ENCODE measurements around the gene GOLGA8S.
"Not testable (repeated sequence)": the region's sequence is repeated elsewhere in the genome, so short reads cannot be mapped to it uniquely, and the experiment has no call there.

GOLGA8S gene, protein sequence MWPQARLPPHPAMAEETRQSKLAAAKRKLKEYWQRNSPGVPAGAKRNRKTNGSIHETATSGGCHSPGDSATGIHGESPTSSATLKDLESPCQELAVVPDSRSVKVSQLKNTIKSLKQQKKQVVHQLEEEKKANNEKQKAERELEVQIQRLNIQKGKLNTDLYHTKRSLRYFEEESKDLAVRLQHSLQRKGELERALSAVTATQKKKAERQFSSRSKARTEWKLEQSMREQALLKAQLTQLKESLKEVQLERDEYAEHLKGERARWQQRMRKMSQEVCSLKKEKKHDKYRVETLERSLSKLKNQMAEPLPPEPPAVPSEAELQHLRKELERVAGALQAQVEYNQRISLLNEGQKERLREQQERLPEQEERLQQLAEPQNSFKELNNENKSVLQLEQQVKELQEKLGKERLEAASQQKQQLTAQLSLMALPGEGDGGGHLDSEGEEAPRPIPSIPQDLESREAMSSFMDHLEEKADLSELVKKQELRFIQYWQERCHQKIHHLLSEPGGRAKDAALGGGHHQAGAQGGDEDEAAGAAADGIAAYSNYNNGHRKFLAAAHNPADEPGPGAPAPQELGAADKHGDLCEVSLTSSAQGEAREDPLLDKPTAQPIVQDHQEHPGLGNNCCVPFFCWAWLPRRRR

DNA sequence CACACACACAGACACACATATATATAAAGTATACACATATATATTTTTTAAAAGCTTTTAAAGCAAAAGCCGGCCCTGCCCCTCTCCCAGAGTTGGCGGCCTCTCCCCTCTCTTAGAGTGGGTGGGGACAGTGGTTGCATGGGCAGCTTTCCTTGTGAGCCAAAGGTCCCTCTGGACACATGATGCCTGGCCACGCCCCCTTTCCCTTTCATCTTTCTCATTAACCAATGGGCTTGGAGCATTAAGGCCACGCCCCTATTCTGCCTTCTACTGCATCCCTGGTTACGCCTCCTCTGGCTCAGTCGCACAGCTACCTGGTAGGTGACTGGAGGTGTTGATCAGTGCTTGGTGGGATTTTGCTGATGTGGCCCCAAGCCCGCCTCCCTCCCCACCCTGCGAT is at the start of gene GOLGA8S:
TSS of gene GOLGA8S (plus strand) at position 301 of the 400 bp plus-strand sequence. CDS start at position 363, 62 bp downstream.
- not testable (repeated sequence) for DNase-seq (ENCODE audit: low read depth)

DNA sequence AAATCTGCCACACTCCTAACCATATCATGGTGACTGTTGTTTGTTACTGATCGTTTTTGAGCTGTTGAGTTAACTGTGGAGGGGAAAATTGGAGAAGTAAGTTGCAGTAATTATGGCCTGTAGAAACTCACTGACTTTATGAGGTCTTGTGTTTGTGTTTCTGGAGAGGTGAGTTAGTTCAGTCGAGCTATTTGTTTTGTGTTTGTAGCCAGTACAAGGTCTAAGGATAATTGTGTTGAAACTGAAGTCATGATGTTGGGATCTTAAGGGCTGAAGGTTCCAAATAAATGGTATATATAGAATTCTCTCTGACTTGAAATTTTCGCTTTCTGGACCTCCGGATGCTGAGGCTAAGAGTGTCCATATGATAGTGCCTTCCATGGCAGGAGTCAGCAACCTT is 49.7 kb upstream of the GOLGA8S start:
- DNase-seq (ENCODE audit: low read depth) = not testable (repeated sequence)

DNA sequence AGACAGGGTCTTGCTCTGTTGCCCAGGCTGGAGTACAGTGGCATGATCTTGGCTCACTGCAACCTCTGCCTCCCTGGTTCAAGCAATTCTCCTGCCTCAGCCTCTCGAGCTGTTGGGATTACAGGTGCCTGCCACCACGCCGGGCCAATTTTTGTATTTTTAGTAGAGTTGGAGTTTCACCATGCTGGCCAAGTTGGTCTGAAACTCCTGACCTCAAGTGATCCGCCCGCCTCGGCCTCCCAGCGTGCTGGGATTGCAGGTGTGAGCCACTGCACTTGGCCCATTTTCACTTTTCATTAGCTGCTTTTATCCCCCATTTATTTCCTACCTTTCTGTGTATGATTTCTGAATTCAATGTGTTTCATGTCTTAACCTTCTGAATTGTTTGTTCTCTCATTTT is 48.6 kb upstream of the GOLGA8S start:
- DNase-seq (ENCODE audit: low read depth) = not testable (repeated sequence)

DNA sequence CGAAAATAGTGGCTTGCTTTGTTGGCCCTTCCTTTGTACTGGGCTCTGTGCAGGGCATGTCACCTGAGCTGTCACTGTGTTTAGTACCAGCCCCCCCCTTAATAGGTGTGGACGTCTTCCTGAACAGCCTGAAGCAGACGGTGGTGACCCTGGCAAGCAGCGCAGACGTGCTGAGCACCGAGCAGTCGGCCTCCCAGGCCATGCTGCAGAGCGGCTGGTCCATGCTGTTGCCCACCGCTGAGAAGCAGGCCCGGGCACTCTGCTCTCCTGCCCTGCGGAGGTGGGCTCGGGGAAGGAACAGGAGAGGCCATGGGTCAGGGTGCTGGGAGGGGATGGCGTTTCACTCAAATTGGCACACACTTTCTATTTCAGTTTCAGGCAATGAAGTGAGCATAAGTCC is 43.3 kb upstream of the GOLGA8S start:
- not testable (repeated sequence) for DNase-seq (ENCODE audit: low read depth)

DNA sequence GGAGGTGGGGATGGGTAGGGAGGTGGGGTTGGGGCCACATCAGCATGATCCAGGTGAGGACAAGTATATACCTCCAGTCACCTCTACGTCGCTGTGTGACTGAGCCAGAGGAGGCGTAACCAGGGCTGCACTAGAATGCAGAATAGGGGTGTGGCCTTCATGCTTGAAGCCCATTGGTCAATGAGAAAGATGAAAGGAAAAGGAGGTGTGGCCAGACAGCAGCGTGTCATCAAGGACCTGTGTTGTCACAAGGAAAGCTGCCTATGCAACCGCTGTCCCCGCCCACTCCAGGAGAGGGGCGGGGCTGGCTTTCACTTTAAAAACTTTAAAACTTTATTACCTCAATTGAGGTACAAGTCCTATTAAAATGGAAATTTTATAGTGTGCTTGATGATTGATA is 20.5 kb upstream of the GOLGA8S start, which contains the start of gene GOLGA6L26:
TSS of gene GOLGA6L26 (minus strand) at position 101 of the 400 bp plus-strand sequence. CDS start at position 40, 61 bp downstream.
- DNase-seq (ENCODE audit: low read depth) = not testable (repeated sequence)

DNA sequence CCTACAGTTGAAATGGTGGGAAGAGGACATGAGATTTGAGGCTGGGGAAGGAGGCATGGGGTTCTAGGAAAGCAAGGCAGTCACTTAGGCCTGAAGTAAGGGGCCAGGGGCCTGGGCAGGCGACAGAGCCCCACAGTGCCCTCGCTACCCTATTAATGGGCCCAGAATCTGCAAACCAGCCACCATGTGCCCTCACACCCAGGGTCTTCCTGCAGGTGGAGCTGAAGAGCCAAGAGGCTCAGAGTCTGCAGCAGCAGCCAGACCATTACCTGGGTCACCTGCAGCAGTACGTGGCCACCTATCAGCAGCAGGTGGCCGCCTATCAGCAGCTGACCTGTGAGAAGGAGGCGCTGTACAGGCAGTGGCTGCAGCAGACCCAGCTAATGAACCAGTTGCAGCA is 8.1 kb downstream of the GOLGA8S start:
- DNase-seq (ENCODE audit: low read depth) = not testable (repeated sequence)

DNA sequence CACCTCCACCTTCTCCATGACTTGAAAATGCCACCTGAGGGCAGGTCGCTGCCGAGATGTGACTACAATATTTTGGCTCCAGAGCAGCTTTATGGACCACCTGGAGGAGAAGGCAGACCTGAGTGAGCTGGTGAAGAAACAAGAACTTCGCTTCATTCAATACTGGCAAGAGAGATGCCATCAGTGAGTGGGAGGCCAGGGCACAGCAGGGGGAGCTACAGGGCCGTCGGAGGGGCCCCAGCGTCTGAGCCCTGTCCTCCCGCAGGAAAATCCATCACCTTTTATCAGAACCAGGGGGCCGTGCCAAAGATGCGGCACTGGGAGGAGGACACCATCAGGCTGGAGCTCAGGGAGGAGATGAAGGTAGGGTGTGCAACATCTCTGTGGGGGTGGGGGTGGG is 9.7 kb downstream of the GOLGA8S start:
- not testable (repeated sequence) for DNase-seq (ENCODE audit: low read depth)

DNA sequence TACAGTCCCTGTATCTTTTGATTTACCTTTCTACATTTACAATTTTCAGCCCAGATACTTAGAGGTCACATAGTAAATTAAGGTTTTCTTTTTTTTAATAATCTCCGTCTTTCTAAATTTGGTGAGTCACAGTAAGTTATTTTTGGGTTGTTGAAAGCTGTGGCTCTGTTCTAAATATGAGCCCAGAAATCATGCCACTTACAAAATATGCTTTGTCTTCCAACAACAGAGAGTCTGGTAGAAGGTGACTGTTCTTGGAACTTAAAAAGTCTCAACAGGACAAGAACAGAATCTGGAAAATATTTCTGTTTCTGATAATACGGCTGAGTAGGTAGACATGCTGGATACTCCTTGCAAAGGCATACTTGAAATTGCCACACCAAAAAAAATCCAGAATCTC is 16.0 kb downstream of the GOLGA8S start:
- DNase-seq (ENCODE audit: low read depth) = no peak

DNA sequence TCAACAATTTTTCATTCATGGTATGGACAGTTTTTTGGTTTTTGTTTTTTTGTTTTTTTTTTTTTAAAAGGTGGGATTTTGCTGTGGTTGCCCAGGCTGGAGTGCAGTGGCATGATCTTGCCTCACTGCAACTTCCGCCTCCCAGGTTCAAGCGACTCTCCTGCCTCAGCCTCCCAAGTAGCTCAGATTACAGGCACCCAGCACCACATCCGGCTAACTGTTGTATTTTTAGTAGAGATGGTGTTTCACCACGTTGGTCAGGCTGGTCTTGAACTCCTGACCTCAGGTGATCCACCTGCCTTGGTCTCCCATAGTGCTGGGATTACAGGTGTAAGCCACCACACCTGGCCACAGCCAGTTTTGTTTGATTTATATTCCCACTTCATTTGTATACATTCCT is 16.6 kb downstream of the GOLGA8S start:
- not testable (repeated sequence) for DNase-seq (ENCODE audit: low read depth)

DNA sequence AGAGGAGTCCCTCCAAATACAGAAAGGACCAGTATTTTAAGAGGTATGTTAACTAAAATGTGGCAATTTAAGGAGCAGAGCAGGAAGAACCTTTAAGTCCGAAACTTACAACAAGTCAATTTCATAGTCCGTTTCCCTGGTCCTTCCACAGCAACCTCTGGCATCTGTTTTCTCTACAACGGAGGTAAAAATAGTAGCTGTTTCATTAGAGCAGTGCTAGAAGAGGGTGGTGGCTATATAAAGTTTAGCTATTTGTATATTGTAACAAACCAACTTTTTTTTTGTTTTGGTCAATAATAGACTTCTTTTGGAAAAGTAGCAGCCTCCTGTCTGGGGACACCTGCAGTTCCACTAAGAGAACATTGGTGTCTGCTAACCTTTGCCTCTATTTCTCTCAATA is 17.3 kb downstream of the GOLGA8S start:
- not testable (repeated sequence) for DNase-seq (ENCODE audit: low read depth)

DNA sequence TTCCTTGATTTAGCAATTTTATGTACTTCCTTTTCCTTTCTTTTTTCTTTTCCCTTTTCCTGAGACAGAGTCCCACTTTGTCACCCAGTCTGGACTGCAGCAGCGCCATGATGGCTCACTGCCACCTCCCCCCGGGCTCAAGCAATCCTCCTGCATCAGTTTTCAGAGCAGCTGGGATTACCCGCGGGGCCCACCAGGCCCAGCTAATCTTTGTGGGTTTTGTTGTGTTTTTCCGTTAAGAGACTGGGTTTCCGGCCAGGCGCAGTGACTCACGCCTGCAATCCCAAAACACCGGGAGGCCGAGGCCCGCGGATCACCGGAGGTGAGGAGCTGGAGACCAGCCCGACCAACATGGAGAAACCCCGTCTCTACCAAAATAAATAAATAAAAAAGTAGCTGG is 17.7 kb downstream of the GOLGA8S start:
- DNase-seq (ENCODE audit: low read depth) = no peak

DNA sequence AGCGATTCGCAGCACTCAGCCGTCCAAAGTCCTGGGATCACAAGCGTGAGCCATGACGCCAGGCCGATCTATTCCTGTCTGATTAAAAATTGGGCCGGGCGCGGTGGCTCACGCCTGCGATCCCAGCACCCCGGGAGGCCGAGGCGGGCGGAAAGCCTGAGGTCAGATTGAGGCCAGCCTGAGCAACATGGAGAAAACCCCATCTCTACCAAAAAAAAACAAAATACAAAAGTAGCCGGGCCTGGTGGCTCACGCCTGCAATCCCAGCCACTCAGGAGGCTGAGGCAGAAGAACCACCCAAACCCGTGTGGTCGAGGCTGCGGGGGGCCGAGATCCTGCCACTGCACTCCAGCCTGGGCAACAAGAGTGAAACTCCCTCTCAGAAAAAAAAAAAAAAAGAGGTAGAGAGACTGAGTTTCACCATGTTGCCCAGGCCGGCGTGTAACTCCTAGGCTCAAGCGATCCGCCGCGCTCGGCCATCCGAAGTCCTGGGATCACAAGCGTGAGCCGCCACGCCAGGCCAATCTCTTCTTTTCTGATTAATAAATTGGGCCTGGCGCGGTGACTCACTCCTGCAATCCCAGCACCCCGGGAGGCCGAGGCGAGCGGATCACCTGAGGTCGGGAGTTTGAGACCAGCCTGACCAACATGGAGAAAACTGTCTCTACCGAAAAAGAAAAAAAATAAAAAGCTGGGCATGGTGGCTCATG is 18.5 kb downstream of the GOLGA8S start:
- DNase-seq (ENCODE audit: low read depth) = not testable (repeated sequence)

DNA sequence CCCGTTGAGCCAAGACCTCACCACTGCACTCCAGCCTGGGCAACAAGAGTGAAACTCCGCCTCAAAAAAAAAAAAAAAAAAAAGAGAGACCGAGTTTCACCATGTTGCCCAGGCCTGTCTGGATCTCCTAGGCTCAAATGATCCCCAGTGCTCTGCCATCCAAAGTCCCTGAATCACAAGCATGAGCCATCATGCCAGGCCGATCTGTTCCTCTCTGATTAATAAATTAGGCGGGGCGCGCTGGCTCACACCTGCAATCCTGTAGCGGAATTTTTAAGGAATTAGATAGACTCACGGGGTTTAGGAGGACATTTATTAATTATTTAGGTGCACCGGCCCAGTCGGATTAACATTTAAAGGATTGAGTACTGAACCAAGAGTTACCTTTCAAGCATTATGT is 19.7 kb downstream of the GOLGA8S start:
- DNase-seq (ENCODE audit: low read depth) = not testable (repeated sequence)

DNA sequence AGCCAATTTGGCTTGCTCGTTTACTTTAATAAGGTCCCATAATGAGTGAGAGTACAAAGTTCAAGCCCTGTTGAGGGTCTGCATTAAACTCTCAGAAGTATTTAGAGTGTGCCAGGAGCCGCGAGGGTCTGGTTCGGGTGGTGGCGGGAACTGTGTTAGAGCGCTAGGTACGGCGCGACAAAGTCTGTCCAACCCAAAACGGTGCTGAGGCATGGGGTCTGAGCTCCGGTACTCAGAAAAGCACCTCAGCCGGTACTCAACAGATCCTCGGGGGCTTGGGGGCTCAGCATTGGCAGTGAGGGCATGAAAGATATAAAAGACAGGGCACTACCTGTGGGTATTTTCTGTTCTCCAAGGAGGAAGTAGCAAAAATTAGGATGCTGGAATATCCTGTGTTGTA is 24.4 kb downstream of the GOLGA8S start:
- not testable (repeated sequence) for DNase-seq (ENCODE audit: low read depth)

DNA sequence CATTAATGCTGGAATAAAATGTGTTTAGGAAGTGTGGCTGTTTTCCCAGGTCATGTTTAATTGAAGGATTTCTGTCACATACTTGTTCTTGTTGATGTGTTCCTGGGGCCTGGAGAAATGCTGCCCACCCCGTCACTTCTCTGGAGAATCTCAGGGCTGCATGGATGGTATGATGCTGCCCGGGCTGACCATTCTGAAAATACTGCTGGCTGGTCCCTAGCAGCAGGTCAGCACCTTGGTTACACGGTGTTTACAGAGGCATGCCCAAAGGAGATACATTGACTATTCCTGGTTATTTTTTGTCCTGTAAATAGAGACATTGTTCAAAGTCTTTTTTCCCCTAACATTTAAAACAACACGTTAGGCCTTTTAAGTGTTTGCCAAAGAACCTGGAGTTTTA is 26.2 kb downstream of the GOLGA8S start:
- DNase-seq (ENCODE audit: low read depth) = not testable (repeated sequence)

DNA sequence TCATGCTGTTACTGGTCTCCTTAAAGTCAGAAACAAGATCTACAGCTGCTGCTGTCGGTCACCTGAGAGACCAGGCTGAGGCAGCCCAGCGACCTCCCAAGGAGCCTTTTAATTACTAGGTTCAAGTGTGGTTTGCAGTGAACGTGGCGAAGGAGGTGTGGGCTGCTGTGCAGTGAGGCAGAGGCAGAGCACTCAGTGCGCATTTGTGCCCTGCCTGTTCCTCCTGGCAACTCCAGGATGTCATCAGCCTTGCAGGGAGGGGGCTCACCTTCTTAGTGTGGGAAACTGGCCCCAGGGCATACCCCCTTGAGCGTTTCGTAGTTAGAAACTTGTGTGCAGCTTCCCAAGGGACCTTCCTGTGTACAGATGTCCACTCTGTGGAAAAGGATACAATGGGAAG is 26.6 kb downstream of the GOLGA8S start:
- DNase-seq (ENCODE audit: low read depth) = not testable (repeated sequence)

DNA sequence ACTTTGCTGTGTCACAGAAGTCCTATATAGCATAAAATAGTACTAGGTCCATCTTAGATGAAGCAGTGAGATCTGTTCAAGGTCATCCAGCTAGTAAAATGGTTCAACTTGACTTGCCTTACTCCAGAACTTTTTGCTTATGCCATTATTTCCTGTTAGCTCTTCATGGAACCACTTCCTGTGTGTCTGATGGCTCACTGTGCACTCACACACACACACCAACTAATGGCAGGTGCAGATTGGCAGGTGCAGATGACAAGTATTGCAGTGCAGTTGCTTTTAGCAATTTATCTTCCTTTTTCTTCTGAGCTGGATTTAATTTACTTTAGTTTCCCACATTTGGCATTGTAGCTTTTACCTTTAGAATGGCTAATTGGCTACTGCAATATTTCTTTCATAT is 29.8 kb downstream of the GOLGA8S start:
- DNase-seq (ENCODE audit: low read depth) = no peak

DNA sequence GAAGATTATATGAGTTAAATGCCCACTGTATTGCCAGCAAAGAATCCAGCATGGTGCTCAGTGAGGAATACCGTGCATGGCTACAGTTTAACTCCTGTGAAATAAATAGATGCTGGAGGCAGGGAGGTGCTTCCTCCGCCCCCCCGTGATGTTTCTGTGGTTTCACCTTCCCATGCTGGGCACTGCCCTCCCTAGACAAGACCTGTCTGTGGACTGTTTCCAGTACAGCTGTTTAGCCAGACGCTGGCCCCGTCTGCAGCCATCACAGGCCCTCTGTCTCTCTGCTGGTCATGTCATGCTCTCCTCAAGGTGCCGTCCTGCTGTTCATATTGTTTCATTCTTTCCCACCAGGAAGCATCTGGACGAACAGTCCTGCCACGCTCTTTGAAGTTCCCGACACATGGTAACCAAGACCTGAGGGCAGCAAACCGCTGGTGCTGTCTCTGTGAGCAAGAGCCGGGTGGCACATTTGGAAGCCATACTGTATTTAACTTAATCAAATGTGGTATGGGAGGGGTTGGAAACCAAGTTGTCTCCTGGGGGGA is 31.4 kb downstream of the GOLGA8S start:
- no peak for DNase-seq (ENCODE audit: low read depth)

DNA sequence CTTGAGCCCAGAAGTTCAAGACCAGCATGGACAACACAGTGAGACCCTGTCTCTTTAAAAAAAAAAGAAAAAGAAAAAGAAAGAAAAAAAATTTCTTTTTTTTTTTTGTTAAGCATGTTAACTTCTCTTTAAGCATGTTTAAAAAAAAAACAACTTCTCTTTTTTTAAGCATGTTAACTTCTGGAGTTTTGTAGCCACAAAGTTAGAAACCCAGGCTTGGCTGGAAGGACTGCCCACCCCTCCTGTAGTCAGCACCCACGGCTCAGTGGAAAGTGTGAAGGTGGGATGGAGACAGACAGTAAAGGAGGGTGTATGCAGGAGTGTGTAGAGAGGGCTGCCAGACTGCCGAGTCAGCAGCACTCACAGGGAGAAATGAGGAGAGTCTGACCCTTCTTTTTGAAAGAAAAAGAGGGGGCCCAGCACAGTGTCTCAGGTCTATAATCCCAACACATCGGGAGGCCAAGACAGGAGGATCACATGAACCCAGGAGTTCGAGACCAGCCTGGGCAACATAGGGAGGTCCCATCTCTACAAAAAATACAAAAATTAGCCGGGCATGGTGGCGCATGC is 33.2 kb downstream of the GOLGA8S start:
- no peak for DNase-seq (ENCODE audit: low read depth)

DNA sequence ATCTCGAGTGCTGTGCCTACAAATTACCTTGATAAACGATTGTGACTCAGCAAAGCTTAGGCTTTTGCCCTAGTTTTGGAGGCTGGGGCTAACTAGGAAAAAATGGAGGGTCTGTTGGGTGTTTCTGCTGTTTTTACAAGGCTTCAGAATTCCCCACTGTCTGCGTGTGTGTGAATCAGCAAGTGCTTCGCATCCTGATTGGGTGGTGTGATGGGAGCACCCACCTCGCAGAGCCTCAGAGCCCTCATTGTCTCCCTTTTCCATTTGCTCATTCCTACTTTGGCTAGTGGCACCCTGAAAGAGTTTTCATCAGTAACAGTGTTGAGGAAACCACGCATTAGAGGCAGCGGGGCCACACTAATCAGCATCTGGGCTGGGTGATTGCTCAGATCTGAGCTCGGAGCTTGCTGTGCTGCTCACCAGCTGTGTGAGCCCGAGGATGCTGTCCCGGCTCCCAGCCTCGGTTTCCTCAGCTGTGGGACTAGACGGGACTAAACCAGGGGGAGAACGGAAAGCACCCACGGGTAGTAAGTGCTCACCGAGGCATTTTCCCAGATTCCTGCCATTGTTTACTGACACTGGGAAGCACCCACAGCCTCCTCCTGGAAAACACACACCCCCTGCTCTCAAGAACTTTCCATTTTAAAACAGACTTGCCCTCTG is 40.6 kb downstream of the GOLGA8S start:
- no peak for DNase-seq (ENCODE audit: low read depth)

DNA sequence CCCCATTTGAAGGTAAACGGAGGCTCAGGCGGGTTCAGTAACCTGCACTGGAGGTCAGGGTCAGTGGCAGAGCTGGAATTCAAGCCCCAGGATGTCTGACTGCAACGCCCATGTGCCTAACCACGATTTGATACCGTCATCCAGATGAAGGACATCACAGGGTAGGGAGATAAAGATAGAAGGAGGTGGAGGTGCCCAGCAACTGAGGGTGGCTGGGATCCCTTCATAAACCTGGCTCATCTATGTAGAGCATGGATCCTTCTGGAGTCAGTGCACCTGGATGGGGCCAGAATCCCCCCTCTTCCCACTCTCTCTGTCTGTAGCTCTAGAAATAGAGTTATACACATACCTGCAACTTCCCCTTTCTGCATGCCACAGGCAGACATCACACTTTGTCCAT is 41.3 kb downstream of the GOLGA8S start:
- DNase-seq (ENCODE audit: low read depth) = no peak

All from stimulated activated CD8-positive, alpha-beta memory T cell treated with anti-CD3 and anti-CD28 coated beads, Interleukin-12 subunit alpha, Interleukin-12 subunit beta, amount 100 ng/mL, for 4 hours (primary cell).